GM13976 (cell line): ENCODE measurements around the gene SMAD2.

Source experiments
- DNase-seq: peaks from one replicate; pipeline ENCODE4 v3.0.0; 2012; ENCODE audit warnings: low spot score
- in situ Hi-C: fragments of 300-500 bp; cut with MboI; formaldehyde crosslinking; loops from one replicate; pipeline ENCODE4 v1.12.0; 2022; ENCODE audit warnings: low sequenced_read_pairs, mixed read lengths, inconsistent platforms; ENCODE audit not compliant: unreplicated experiment
- TF ChIP-seq, protein P1 (sequence below): IDR thresholded peaks from 2 replicates; pipeline ENCODE4 v1.5.1; 2012; ENCODE audit warnings: borderline replicate concordance, mild to moderate bottlenecking; ENCODE audit not compliant: insufficient read depth; ENCODE audit errors: extremely low read depth, missing control alignments, control extremely low read depth

The SMAD2 gene

DNA sequence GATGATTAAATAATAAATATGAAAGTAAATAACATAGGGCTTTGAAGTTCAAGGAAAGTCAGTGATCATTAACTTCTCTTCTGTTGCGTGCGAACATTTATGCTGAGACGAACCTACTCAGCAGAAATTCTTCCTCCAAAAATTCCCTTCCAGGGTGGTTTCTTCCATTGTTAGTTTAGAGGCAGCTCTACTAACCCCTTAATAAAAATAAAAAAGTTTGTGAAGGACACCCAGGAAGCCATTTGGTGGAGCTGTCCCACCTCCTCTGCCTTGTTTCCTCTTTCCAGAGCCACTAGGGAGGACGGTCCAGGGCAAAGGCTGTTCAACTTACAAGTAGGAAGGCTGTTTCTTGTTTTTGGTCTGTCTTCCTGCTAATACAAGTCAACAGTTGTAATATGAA lies 2.1 kb upstream of the SMAD2 start:
- no peak for DNase-seq
- TF ChIP-seq, protein P1, sequence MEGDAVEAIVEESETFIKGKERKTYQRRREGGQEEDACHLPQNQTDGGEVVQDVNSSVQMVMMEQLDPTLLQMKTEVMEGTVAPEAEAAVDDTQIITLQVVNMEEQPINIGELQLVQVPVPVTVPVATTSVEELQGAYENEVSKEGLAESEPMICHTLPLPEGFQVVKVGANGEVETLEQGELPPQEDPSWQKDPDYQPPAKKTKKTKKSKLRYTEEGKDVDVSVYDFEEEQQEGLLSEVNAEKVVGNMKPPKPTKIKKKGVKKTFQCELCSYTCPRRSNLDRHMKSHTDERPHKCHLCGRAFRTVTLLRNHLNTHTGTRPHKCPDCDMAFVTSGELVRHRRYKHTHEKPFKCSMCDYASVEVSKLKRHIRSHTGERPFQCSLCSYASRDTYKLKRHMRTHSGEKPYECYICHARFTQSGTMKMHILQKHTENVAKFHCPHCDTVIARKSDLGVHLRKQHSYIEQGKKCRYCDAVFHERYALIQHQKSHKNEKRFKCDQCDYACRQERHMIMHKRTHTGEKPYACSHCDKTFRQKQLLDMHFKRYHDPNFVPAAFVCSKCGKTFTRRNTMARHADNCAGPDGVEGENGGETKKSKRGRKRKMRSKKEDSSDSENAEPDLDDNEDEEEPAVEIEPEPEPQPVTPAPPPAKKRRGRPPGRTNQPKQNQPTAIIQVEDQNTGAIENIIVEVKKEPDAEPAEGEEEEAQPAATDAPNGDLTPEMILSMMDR = no peak
- in situ Hi-C loops = no loop called here

DNA sequence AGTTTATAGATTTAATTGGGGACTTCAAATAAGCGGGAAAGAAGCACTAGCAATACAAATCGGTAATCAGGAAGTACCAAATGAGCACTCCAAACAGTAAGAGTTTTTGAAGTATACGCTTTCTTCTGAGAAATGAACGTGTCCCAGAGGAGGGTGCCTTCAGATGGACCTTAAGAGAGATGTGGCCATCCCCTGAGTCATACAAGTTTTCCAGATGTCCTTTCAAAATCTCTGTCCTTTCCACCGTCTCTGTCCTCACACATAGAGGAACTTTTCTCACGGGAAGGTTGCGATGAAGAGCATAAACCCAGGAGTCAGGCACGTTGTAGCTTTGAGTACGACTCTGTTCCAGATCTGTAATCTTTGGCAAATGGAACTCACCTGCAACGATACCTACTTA lies 1.7 kb upstream of the SMAD2 start:
- no peak for DNase-seq
- in situ Hi-C loops = no loop called here
- TF ChIP-seq, protein P1 = no peak

DNA sequence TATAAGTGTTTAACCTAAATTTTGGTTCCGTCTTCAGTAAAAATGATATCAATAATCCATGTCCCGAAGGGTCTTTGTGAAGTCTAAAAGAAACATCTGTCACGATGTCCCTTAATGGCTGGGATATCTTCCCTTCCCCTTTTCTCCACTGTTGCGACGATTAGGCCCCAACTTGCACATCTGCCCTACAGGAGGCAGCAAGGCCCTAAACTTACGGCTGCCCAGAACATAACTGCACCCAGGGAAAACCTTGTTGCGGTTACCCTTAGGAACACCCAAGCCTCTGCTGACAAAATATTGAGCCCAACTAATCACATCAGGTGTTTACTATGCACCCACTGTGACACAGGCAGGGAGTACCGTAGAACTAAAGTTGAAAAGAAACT lies 1.3 kb upstream of the SMAD2 start:
- TF ChIP-seq, protein P1 = no peak
- no peak for DNase-seq
- in situ Hi-C loops = no loop called here

DNA sequence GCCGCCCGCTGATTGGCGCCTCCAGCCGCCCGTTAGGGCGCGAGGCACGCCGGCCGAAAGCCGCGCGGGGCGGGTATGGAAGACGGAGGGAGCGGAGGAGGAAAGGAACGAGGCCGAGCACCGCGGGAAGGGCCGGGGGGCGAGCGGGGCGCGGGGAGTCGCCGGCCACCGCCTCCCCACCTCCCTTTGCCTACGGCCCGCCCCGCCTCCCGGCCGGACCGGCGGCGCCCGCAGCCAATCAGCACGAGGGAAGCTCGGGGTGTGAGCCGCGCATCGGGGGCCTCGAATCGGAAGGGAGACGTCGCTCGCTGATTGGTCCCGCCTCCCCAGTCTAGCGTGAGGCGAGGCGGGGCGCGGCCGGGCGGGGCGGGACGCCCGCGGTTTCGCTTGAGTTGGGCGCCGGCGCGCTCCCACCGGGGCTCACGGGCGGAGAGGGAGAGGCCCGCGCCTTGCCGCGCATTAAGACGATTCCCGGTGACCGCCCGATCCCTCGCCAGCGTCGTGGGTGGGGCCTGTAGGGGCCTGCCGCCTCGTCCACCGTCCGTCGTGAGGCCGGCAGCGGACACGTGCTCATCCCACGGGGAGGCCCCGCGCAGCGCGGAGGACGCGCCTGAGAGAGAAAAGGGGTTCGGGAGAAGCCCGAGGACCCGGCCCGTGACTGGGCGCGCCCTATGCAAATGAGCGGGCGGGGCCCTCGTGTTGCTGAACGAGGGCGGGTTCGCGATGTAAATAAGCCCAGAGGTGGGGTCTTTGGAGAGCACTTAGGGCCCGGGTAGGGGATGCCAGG lies 665 bp upstream of the SMAD2 start:
- TF ChIP-seq, protein P1 = no peak
- in situ Hi-C loops = no loop called here
- peak; percentile 94 for DNase-seq

DNA sequence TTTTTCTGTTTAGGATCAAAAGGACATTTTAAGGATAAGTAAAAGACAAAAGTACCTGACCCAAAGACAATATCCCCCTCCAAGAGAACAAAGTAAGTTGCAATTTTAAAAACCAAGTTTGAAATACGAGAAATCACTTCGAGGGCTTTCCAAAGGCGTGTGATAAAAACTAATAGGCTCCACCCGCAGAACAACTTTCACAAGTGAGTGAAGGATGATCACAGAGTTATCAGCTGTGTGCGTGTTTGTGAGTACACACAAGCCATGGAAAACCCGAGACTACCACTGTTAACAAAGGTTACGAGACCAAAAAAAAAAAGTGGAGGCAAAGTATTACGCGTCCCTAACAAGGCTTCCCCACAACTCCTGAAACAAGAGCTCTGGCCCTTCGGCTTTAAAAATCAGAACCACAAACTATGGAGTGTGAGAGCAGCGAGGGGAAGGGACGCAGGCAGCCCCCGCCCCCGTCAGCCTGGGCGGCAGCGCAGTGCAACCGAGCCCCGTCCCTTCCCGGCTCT lies 719 bp downstream of the SMAD2 start:
- TF ChIP-seq, protein P1 = no peak
- in situ Hi-C loops = no loop called here
- peak; percentile 17 for DNase-seq

DNA sequence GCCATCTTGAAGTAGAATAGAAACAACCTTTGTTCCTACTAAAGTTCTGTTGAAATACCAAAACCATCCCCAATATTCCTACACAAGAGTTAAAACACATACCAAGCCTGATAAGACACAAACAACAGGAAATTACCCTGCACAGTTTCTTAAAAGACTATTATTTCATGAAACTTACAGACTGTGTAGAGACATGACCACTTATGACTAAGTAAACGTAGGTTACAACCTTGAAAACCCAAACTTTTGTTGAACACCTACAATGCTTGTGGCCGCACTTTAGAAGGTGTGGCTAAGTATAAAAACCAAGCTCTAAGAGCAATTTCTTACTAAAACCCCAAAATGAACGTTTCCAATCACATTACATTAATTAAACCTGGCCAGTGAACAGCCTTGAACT lies 2.0 kb downstream of the SMAD2 start:
- in situ Hi-C loops = no loop called here
- no peak for DNase-seq
- TF ChIP-seq, protein P1 = no peak
